ENCODE data around the gene SUMO4.

The SUMO4 gene

DNA sequence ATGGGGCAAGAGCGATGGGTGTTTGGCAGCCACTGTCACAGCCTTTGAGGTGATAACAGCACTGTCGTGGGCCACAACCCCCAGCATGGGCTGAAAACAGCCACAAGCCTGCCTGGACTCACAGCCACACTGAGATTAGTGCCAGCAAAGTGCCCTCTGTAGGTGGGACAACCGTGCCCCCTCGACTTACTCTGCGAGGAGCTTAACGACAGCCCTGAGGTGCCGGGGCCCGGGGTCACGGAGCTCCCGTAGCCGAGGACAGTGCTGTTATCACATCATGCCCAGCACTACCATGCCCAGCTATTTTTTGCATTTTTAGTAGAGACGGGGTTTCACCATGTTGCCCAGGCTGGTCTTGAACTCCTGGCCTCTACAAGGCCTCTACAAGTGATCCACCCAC is 36.6 kb downstream of the SUMO4 start:
- DNase-seq (ENCODE audit: extremely low read depth, low read depth): no peak
- H3K4me3 ChIP-seq (replicated peaks; ENCODE audit: low read depth, low read length): no peak overlapping the region
- TF ChIP-seq, protein P1, sequence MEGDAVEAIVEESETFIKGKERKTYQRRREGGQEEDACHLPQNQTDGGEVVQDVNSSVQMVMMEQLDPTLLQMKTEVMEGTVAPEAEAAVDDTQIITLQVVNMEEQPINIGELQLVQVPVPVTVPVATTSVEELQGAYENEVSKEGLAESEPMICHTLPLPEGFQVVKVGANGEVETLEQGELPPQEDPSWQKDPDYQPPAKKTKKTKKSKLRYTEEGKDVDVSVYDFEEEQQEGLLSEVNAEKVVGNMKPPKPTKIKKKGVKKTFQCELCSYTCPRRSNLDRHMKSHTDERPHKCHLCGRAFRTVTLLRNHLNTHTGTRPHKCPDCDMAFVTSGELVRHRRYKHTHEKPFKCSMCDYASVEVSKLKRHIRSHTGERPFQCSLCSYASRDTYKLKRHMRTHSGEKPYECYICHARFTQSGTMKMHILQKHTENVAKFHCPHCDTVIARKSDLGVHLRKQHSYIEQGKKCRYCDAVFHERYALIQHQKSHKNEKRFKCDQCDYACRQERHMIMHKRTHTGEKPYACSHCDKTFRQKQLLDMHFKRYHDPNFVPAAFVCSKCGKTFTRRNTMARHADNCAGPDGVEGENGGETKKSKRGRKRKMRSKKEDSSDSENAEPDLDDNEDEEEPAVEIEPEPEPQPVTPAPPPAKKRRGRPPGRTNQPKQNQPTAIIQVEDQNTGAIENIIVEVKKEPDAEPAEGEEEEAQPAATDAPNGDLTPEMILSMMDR (IDR thresholded peaks at IDR 0.05; ENCODE audit: low read depth, low read length, missing control alignments): no peak

DNA sequence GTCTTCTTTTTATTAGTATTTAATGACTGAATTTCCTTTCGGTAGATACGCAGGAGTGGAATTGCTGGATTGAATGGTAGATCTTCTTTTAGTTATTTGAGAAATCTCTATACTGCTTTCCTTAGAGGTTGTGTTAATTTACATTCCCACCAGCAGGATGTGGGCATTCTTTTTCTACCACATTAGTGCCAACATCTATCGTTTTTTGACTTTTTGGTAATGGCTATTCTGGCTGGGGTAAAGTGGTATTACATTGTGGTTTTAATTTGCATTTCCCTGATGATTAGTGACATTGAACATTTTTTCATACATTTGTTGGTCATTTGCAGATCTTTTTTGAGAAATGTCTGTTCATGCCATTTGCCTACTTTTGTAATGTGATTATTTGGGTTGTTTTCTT is 37.1 kb downstream of the SUMO4 start:
- TF ChIP-seq, protein P1 (IDR thresholded peaks at IDR 0.05; ENCODE audit: low read depth, low read length, missing control alignments): no peak
- H3K4me3 ChIP-seq (replicated peaks; ENCODE audit: low read depth, low read length): no peak overlapping the region
- DNase-seq (ENCODE audit: extremely low read depth, low read depth): no peak

DNA sequence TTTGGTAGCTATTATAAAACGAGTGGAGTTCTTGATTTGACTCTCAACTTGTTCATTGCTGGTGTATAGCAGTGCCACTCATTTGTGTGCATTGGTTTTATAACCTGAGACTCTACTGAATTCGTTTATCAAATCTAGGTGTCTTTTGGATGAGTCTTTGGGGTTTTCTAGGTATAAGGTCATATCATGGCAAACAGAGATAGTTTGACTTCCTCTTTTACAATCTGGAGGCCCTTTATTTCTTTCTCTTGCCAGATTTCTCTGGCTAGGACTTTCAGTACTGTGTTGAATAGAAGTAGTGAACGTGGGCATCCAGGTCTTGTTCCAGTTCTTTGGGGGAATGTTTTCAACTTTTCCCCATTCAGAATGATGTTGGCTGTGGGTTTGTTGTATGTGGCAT is 38.8 kb downstream of the SUMO4 start:
- no peak for DNase-seq (ENCODE audit: extremely low read depth, low read depth)
- H3K4me3 ChIP-seq (replicated peaks; ENCODE audit: low read depth, low read length): no peak overlapping the region
- TF ChIP-seq, protein P1 (IDR thresholded peaks at IDR 0.05; ENCODE audit: low read depth, low read length, missing control alignments): no peak

DNA sequence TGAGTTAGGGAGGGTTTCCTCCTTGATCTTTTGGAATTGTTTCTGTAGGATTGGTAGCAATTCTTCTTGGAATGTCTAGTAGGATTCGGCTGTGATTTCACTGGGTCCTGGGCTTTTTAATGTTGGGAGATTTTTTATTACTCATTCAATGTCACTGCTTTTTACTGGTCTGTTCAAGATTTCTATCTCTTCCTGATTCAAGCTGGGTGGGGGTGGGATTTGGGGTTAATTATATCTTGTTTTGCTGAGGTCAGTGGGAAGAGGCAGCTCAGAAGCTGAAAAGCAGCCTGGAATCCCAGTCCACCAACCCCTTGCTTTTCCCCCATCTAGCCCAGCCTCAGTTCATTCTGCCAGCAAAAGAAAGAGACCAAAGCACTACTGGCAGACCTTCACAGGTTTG is 39.6 kb downstream of the SUMO4 start:
- TF ChIP-seq, protein P1 (IDR thresholded peaks at IDR 0.05; ENCODE audit: low read depth, low read length, missing control alignments): no peak
- no peak for DNase-seq (ENCODE audit: extremely low read depth, low read depth)
- H3K4me3 ChIP-seq (replicated peaks; ENCODE audit: low read depth, low read length): no peak overlapping the region

DNA sequence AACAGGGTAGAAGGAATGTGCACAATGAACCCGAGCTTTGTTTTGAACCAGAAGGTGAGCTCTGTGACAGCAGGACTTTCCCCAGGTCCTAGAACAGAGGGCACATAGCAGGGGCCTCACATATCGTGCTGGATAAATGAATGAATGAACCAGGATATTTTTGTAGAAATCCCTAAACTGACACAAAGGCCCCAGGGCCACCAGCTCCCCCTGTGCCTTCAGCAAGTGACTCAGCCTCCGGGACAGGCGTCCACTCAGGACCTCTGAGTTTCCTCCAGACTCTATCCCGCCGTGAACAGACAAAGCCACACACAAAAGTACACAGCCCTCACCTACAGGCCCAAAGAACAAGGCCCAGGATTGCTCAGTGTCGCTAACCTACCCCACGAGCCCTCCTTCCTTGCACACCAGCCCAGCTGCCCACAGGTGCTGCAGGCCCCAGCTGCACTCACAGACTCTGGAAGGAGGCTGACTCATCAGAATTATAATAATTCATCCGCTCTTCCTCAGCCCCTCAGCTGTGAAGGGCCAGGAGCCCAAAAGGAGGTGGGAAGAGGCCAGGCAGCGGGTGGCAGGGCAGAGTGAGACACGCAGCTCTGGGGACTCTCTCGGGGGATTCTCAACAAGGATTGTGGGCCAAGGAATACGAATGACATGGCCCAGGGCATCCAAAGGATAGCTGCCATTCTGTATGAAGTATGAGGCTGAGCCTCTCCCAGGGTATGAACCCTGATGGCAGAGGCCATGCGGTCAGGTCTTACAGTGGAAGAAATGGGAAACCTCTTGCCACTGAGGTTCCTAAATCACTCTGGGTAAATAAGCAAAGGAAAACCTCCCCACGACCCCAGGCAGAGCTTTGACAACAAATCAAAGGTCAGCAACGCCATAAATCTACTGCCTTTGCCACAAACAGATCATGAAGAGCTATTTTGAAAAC is 40.9 kb downstream of the SUMO4 start:
- no peak for DNase-seq (ENCODE audit: extremely low read depth, low read depth)
- TF ChIP-seq, protein P1 (IDR thresholded peaks at IDR 0.05; ENCODE audit: low read depth, low read length, missing control alignments): no peak
- no peak overlapping the region for H3K4me3 ChIP-seq (replicated peaks; ENCODE audit: low read depth, low read length)

DNA sequence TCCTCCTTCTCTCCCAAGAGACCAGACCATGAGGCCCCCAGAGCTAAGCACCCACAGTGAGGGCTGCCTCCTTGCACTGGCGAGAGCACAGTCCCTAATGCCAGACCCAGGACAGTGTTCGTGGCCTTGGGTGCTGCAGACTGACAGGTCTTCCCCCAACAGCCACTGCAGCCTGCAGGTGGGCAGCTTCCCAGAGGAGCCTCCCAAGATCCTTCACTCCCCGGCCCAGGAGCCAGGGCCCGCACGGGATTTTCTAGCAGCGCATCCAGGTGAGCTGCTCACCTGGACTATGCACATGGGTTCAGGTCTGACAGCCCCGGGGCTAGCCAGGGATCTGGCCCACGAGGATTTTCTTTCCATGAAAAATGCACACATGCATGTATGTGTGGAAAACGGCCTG is 41.7 kb downstream of the SUMO4 start:
- DNase-seq (ENCODE audit: extremely low read depth, low read depth): no peak
- H3K4me3 ChIP-seq (replicated peaks; ENCODE audit: low read depth, low read length): no peak overlapping the region
- TF ChIP-seq, protein P1 (IDR thresholded peaks at IDR 0.05; ENCODE audit: low read depth, low read length, missing control alignments): no peak

All from HFF-Myc (cell line).